ENCODE measurements around the gene BOD1L1. TPM values are rescaled to one million over a fixed set of nuclear protein-coding genes. Genes with fewer than 3 reads are reported as not detected.

BOD1L1 gene
- total and polyA plus RNA-seq, 2 donors (not counting 1 experiment from before 2014, with no cell fraction given): 20.1 to 34.3 TPM

- Histone ChIP-seq H4K20me1 (ENCODE audit: control insufficient read depth, extremely low read depth, insufficient read depth, low read length) (no peaks in the 10 kb centered on the region), H3K27ac (ENCODE audit: insufficient read depth, low read length) (no peak overlapping the region), H2AFZ (ENCODE audit: low read length) (no peak overlapping the region), H3K4me3 (replicated peaks in 1 of 4; ENCODE audit: control extremely low read depth in 1 of 4, insufficient read depth in 1 of 4, low read depth in 3 of 4, low read length in 4 of 4) (no peak overlapping the region), H3K79me2 (ENCODE audit: control insufficient read depth, insufficient read depth, low read length) (no peaks in the 10 kb centered on the region), H3K9ac (ENCODE audit: insufficient read depth, low read length) (no peak overlapping the region), H3K27me3 (ENCODE audit: control insufficient read depth, insufficient read depth, low read length) (no peaks in the 10 kb centered on the region), H3K36me3 (ENCODE audit: control insufficient read depth, insufficient read depth, low read length) (peaks cover 11% of the 10 kb centered on the region), H3K4me2 (ENCODE audit: extremely low read depth, insufficient read depth, low read length) (no peak overlapping the region), H3K4me1 (ENCODE audit: control insufficient read depth, extremely low read depth, insufficient read depth, low read length) (no peaks in the 10 kb centered on the region), H3K9me3 (ENCODE audit: control insufficient read depth, insufficient read depth, low read depth, low read length) (no peaks in the 10 kb centered on the region)
- no peak for DNase-seq (ENCODE audit: low read depth in 2 of 2)
- TF ChIP-seq EZH2 (IDR thresholded peaks at IDR 0.05; ENCODE audit: low read length, missing control alignments) (no peak), CTCF (conservative IDR thresholded peaks at IDR 0.05 in 1 of 2, IDR thresholded peaks at IDR 0.05 in 1 of 2; ENCODE audit: low read depth in 1 of 2, low read length in 2 of 2) (no peak)
Observed at GRCh38 chr4:13601048-13601447, 26.5 kb downstream of the BOD1L1 start.

- H3K36me3 ChIP-seq (ENCODE audit: control insufficient read depth, insufficient read depth, low read length): peaks cover 11% of the 10 kb centered on the region
Observed at GRCh38 chr4:13599159-13599558, 28.4 kb downstream of the BOD1L1 start.

GRCh38 chr4:13597604-13598003 is 29.9 kb downstream of the BOD1L1 start:
- DNase-seq (ENCODE audit: low read depth in 2 of 2): no peak
- Histone ChIP-seq H2AFZ (ENCODE audit: low read length) (no peak overlapping the region), H3K9ac (ENCODE audit: insufficient read depth, low read length) (no peak overlapping the region), H3K36me3 (ENCODE audit: control insufficient read depth, insufficient read depth, low read length) (peaks cover 7% of the 10 kb centered on the region), H3K27ac (ENCODE audit: insufficient read depth, low read length) (no peak overlapping the region), H3K4me3 (replicated peaks in 1 of 4; ENCODE audit: control extremely low read depth in 1 of 4, insufficient read depth in 1 of 4, low read depth in 3 of 4, low read length in 4 of 4) (no peak overlapping the region), H3K27me3 (ENCODE audit: control insufficient read depth, insufficient read depth, low read length) (no peaks in the 10 kb centered on the region), H3K4me2 (ENCODE audit: extremely low read depth, insufficient read depth, low read length) (no peak overlapping the region), H3K79me2 (ENCODE audit: control insufficient read depth, insufficient read depth, low read length) (no peaks in the 10 kb centered on the region), H3K9me3 (ENCODE audit: control insufficient read depth, insufficient read depth, low read depth, low read length) (no peaks in the 10 kb centered on the region), H3K4me1 (ENCODE audit: control insufficient read depth, extremely low read depth, insufficient read depth, low read length) (no peaks in the 10 kb centered on the region), H4K20me1 (ENCODE audit: control insufficient read depth, extremely low read depth, insufficient read depth, low read length) (no peaks in the 10 kb centered on the region)
- TF ChIP-seq EZH2 (IDR thresholded peaks at IDR 0.05; ENCODE audit: low read length, missing control alignments) (no peak), CTCF (conservative IDR thresholded peaks at IDR 0.05 in 1 of 2, IDR thresholded peaks at IDR 0.05 in 1 of 2; ENCODE audit: low read depth in 1 of 2, low read length in 2 of 2) (no peak)

More at GRCh38 chr4:13599159-13599558, 28.4 kb downstream of the BOD1L1 start:
- no peak for DNase-seq (ENCODE audit: low read depth in 2 of 2)
- Histone ChIP-seq H3K4me3 (replicated peaks in 1 of 4; ENCODE audit: control extremely low read depth in 1 of 4, insufficient read depth in 1 of 4, low read depth in 3 of 4, low read length in 4 of 4) (no peak overlapping the region), H3K4me2 (ENCODE audit: extremely low read depth, insufficient read depth, low read length) (no peak overlapping the region), H3K79me2 (ENCODE audit: control insufficient read depth, insufficient read depth, low read length) (no peaks in the 10 kb centered on the region), H3K9me3 (ENCODE audit: control insufficient read depth, insufficient read depth, low read depth, low read length) (no peaks in the 10 kb centered on the region), H3K27ac (ENCODE audit: insufficient read depth, low read length) (no peak overlapping the region), H3K4me1 (ENCODE audit: control insufficient read depth, extremely low read depth, insufficient read depth, low read length) (no peaks in the 10 kb centered on the region), H3K27me3 (ENCODE audit: control insufficient read depth, insufficient read depth, low read length) (no peaks in the 10 kb centered on the region), H4K20me1 (ENCODE audit: control insufficient read depth, extremely low read depth, insufficient read depth, low read length) (no peaks in the 10 kb centered on the region), H2AFZ (ENCODE audit: low read length) (no peak overlapping the region), H3K9ac (ENCODE audit: insufficient read depth, low read length) (no peak overlapping the region)
- no peak for TF ChIP-seq EZH2 (IDR thresholded peaks at IDR 0.05; ENCODE audit: low read length, missing control alignments)
- peak in 1 of 2 donors; percentile 27 for TF ChIP-seq CTCF (conservative IDR thresholded peaks at IDR 0.05 in 1 of 2, IDR thresholded peaks at IDR 0.05 in 1 of 2; ENCODE audit: low read depth in 1 of 2, low read length in 2 of 2)
